Heart left ventricle (tissue), 16 donors: ENCODE results near the gene KLHDC8A. TPM values are rescaled to one million over a fixed set of nuclear protein-coding genes. Genes with fewer than 3 reads are reported as not detected.

Source experiments
- ATAC-seq, 4 donors: fragments of 200-7000 bp; cut with Tn5 transposase; one replicate each; pipeline ENCODE4 v1.9.1; 2020 to 2022; ENCODE audit warnings: moderate library complexity in 4 of 4, mild to moderate bottlenecking in 3 of 4, moderate number of reproducible peaks in 1 of 4
- DNase-seq, 5 donors: peaks; one replicate each; pipeline ENCODE4 v3.0.0-alpha.2; 2020
- H3K27ac ChIP-seq, 12 donors: fragments of 200-600 bp; sonication (generic) in 4 of 12; one replicate each; pipeline versions ENCODE4 v1.5.0 to v1.8.0; 2016 to 2022; ENCODE audit warnings: mild to moderate bottlenecking in 2 of 12
- H3K27me3 ChIP-seq, 9 donors: fragments of 200-600 bp; sonication (generic) in 2 of 9; one replicate each; pipeline versions ENCODE4 v1.5.1 to v1.8.0; 2016 to 2022; ENCODE audit warnings: mild to moderate bottlenecking in 3 of 9
- H3K36me3 ChIP-seq, 9 donors: fragments of 200-600 bp; sonication (generic) in 2 of 9; one replicate each; pipeline versions ENCODE4 v1.5.0 to v1.8.0; 2018 to 2022; ENCODE audit warnings: mild to moderate bottlenecking in 2 of 9
- H3K4me1 ChIP-seq, 12 donors: fragments of 200-600 bp; sonication (generic) in 4 of 12; one replicate each; pipeline versions ENCODE4 v1.5.0 to v1.8.0; 2016 to 2022; ENCODE audit warnings: mild to moderate bottlenecking in 3 of 12
- H3K4me3 ChIP-seq, 12 donors: fragments of 200-600 bp; sonication (generic) in 4 of 12; one replicate each; pipeline versions ENCODE4 v1.5.0 to v1.8.0; 2017 to 2022; ENCODE audit warnings: mild to moderate bottlenecking in 9 of 12, moderate library complexity in 4 of 12
- H3K9me3 ChIP-seq, 12 donors: fragments of 200-600 bp; sonication (generic) in 4 of 12; one replicate each; pipeline versions ENCODE4 v1.5.0 to v1.8.0; 2016 to 2022; ENCODE audit warnings: mild to moderate bottlenecking in 1 of 12
- CTCF ChIP-seq, 12 donors: fragments of 200-600 bp; sonication (generic) in 4 of 12; IDR thresholded peaks; one replicate each; pipeline versions ENCODE4 v1.5.0 to v1.8.0; 2018 to 2022; ENCODE audit warnings: antibody characterized with exemption in 12 of 12, mild to moderate bottlenecking in 5 of 12
- POLR2A ChIP-seq, 2 donors: fragments of 450-650 bp; IDR thresholded peaks; one replicate each; pipeline ENCODE4 v1.6.1; 2017; ENCODE audit warnings: antibody characterized with exemption in 2 of 2, mild to moderate bottlenecking in 2 of 2, moderate library complexity in 2 of 2
- WGBS, 4 donors: extraction: QIAGEN DNeasy Blood & Tissue Kit in 2 of 4; methylation state at CpG; one replicate each; pipeline versions ENCODE4 v1.1.5 to v1.1.7; 2013 to 2018; 5-methylcytosine and 5-hydroxymethylcytosine counted together
- intact Hi-C, 10 donors: fragments of 100-400 bp; cut with DNase I; formaldehyde crosslinking; loops; one replicate each; pipeline versions ENCODE4 v1.11.1 to v1.14.2; 2022
- polyA plus RNA-seq, 2 donors: library from polyadenylated mRNA; stranded (reverse); fragments of 200-250 nt; gene quantifications; one replicate each; pipeline ENCODE4 v1.2.3, GENCODE V29; 2013
- total RNA-seq, 9 donors: library from RNA; depleted of rRNA in 2 of 9; stranded (reverse); fragments of >200 nt in 2 of 9; fragmentation: NEBNext Ultra II Directional in 3 of 9; extraction: Animal tissue kit (Norgen Biotek cat#: 25700) in 3 of 9; gene quantifications; one replicate each; pipeline versions ENCODE4 v1.1.0 to v1.2.4, GENCODE V29; 2016 to 2023
- donor health status: ischemic (EF 13 %, LVEDD 7.1; RV severe dilation, severe dysfunction).
- donor health status: healthy with polysubstance abuse.
- donor health status: DM: no; HTN: yes; CAD: no.
- donor health status: DM: no; HTN: no; CAD: no.
- donor health status: ischemic (EF 25% LVEDD 6.9; RV normal size, moderate dysfunction).
- donor health status: ischemic (EF 25% LVEDD 5.7; RV mildly dilated, moderate dysfunction).
- donor health status: healthy.
- donor health status: DM: yes; HTN: yes; CAD: no.
- donor health status: ischemic (EF 35%, LVEDD 5.7; RV mildly dilated, moderate dysfunction).
- donor health status: nonischemic (EF 11% LVEDD 7.7; RV severe dilation, severe dysfunction).
- donor health status: DM: yes; HTN: yes; CAD: no.
- donor health status: PGD.
- donor health status: ischemic (EF 29% LVEDD 5.4; RV normal size, mild dysfunction).
- donor health status: nonischemic (EF 23%, LVEDD 6.1; RV moderate dilation, normal function).

KLHDC8A gene
- total and polyA plus RNA-seq, 11 donors, result 0.14 to 0.30 (median 0.18) TPM; not detected in 8

DNA sequence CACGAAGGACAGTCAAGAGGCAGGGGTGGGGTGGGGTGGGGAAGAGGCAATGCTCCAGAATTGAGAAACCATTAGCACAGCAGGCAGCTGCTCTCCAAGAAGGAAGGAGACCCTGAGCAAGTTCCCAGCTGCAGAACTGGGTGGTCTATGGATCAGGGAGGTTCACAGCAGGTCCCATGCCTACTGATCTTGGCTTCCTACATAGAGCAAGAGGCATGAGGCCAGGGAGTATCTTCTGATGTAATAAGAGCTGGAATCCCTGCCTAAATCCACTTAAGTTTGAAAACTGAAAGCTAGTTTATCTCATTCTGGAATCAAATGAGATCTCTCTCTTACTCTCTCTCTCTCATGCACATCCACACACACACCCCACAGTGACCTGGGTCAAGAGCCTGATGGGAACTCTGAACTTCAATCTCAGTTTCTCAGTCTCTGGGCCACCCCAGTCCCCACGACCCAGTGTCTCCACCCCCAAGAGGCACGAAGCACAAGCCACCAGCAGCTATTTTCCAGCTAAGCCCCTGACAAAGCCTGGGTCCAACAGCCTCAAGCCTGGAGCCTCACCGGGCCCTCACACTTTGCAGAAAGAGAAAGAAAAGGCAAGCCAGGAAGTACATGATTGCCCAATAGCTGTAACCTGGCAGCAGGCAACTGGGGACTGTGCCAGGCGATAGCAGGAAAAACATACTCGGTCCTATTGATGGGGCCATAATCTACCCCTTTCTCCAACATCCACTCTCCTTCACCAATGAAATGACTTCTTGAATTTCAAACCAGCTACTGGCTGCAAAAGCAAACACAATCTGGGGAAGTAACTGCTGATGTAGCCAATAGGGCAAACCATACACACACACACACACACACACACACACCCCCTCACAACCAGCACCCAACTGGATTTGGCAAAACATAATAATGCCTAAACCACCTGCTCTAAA lies 37.4 kb downstream of the KLHDC8A start:
- no peak for TF ChIP-seq POLR2A (IDR thresholded peaks at IDR 0.05)
- no peak for TF ChIP-seq CTCF (IDR thresholded peaks at IDR 0.05)
- DNase-seq, result peak in 4 of 5 donors; percentile 38 to 67 (median 56)
- ATAC-seq, result peak; percentile 19 to 48 (median 30)
- intact Hi-C loops, result no loop called here
- Histone ChIP-seq H3K27ac (peak overlapping the region in 1 of 12 donors; percentile 62), H3K36me3 (no peaks in the 10 kb centered on the region), H3K4me3 (peak overlapping the region in 4 of 12 donors; percentile 19 to 92 (median 70)), H3K27me3 (no peaks in the 10 kb centered on the region), H3K9me3 (no peaks in the 10 kb centered on the region), H3K4me1 (peaks cover 12 to 72% (median 38%) of the 10 kb centered on the region in 12 donors)
- WGBS, 4 donors, result 41 to 52% (median 48%) methylated on average over 6 of the region's 6 CpGs

DNA sequence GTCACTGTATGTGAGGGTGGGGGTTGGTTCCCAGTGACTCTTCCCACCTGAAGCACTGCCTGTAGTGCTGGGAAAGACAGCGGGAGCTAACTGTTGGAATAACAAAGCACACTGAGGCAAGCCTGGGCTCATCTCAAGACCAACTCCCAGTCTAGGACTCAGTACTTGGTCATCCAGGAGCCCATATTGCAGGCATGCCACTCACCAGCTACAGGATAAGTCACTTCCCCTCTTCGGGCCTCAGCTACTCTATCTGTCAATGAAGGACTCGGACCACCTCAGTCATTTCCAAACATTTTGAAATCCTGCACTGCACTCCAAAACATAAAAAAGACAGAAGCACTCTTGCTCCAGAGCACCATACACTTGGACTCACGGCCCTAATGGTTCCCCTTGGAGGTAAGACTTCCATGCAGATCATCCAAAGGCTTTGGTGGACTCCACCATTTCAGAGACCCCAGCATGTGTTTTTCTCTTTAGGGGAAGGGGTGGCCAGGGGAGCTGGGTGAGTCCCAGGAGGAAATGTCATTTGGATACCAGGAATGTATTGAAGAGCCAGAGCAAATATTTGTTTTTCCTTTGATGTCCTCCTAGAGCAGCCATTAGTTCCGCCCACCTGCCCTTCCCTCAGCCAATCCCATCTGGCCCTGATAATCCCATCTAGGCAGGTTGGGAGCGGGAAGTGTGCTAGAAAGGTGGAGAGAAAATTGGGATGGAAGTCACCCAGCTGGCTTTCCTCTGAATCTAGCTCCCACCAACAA lies 38.3 kb downstream of the KLHDC8A start:
- H3K9me3 ChIP-seq, result no peaks in the 10 kb centered on the region
- peak overlapping the region in 1 of 12 donors; percentile 61 for H3K27ac ChIP-seq
- no peak for ATAC-seq
- peaks cover 12 to 82% (median 47%) of the 10 kb centered on the region in 12 donors for H3K4me1 ChIP-seq
- 92 to 99% (median 94%) methylated on average over 5 to 6 of the region's 6 CpGs for WGBS, 4 donors
- peak overlapping the region in 1 of 12 donors; percentile 92 for H3K4me3 ChIP-seq
- DNase-seq, result no peak
- no peaks in the 10 kb centered on the region for H3K36me3 ChIP-seq
- no peaks in the 10 kb centered on the region for H3K27me3 ChIP-seq
- TF ChIP-seq POLR2A (IDR thresholded peaks at IDR 0.05), result no peak
- no peak for TF ChIP-seq CTCF (IDR thresholded peaks at IDR 0.05)
- intact Hi-C loops, result no loop called here

- no peaks in the 10 kb centered on the region for H3K36me3 ChIP-seq
- no peaks in the 10 kb centered on the region for H3K27me3 ChIP-seq
- intact Hi-C loops, result no loop called here
- DNase-seq (peak; percentile 71 to 91 (median 87)), ATAC-seq (peak; percentile 50 to 60 (median 58))
- peaks cover 12 to 92% (median 50%) of the 10 kb centered on the region in 12 donors for H3K4me1 ChIP-seq
- no peak overlapping the region for H3K4me3 ChIP-seq
- 19 to 39% (median 27%) methylated on average over 5 to 7 of the region's 7 CpGs for WGBS, 4 donors
- no peak for TF ChIP-seq POLR2A (IDR thresholded peaks at IDR 0.05)
- TF ChIP-seq CTCF (IDR thresholded peaks at IDR 0.05), result no peak
- peak overlapping the region in 5 of 12 donors; percentile 2 to 51 (median 31) for H3K27ac ChIP-seq
- no peaks in the 10 kb centered on the region for H3K9me3 ChIP-seq
These were observed 39.3 kb downstream of the KLHDC8A start for GRCh38 chr1:205317311-205317917.
